AG04449 (cell line): ENCODE data around the gene F2.

Experiments used
- CTCF ChIA-PET: fragments of 350-600 bp; formaldehyde crosslinking; extraction: SDS; loops from one replicate; lab custom pipeline; 2021; ENCODE audit warnings: antibody characterized with exemption; lab: Yijun Ruan, JAX
- POLR2A ChIA-PET: fragments of 400-600, 350-600 bp; formaldehyde crosslinking; extraction: SDS; loops from one replicate; lab custom pipeline; 2020; ENCODE audit warnings: antibody characterized with exemption, inconsistent platforms; lab: Yijun Ruan, JAX
- DNase-seq: peaks from one replicate; pipeline ENCODE4 v3.0.0-alpha.2; 2010; ENCODE audit warnings: low read depth, low spot score
- H3K4me3 ChIP-seq: 2 replicates; pipeline ENCODE4 v1.5.1; 2011; ENCODE audit warnings: low read depth, mild to moderate bottlenecking, control low read depth, low read length
- CTCF ChIP-seq: IDR thresholded peaks from one replicate; pipeline ENCODE4 v1.5.1; 2011; ENCODE audit warnings: mild to moderate bottlenecking, moderate library complexity, low read length, control low read depth, inconsistent platforms; ENCODE audit not compliant: insufficient read depth; ENCODE audit errors: missing control alignments

Gene F2

GRCh38 chr11:46674463-46675287 is 44.3 kb upstream of the F2 start:
- TF ChIP-seq CTCF, result no peak
- no peak for DNase-seq
- ChIA-PET POLR2A (interaction anchor here (0.5 to 1.1 kb wide), 3 partner anchors 17 to 32 kb away, joined by 3 to 6 read pairs (median 3); no protein-coding TSS in a partner anchor), CTCF (interaction anchor here (0.7 to 1.8 kb wide), 6 partner anchors 9 to 291 kb away, joined by 3 to 5 read pairs (median 4); no protein-coding TSS in a partner anchor)
- H3K4me3 ChIP-seq, result no peak overlapping the region

- H3K4me3 ChIP-seq, result no peak overlapping the region
- no peak for TF ChIP-seq CTCF
- ChIA-PET POLR2A (interaction anchor here (0.5 to 1.1 kb wide), 4 partner anchors 17 to 279 kb away, joined by 3 to 6 read pairs (median 4); no protein-coding TSS in a partner anchor), CTCF (interaction anchor here (1.6 to 1.8 kb wide), 2 partner anchors 12 to 20 kb away, joined by 3 to 4 read pairs; no protein-coding TSS in a partner anchor)
- DNase-seq, result no peak
Measured at GRCh38 chr11:46675288-46675851, 43.6 kb upstream of the F2 start.

GRCh38 chr11:46675949-46676348 is 43.1 kb upstream of the F2 start:
- POLR2A ChIA-PET, result interaction anchor here (0.7 to 1.1 kb wide), 2 partner anchors 31 to 280 kb away, joined by 3 to 4 read pairs; no protein-coding TSS in a partner anchor
- H3K4me3 ChIP-seq, result no peak overlapping the region
- TF ChIP-seq CTCF, result no peak
- CTCF ChIA-PET, result interaction anchor here (1.6 kb wide), 1 partner anchor 13 kb away, joined by 4 read pairs; no protein-coding TSS in a partner anchor
- no peak for DNase-seq

GRCh38 chr11:46676436-46677158 is 42.4 kb upstream of the F2 start:
- DNase-seq, result no peak
- ChIA-PET POLR2A (no interaction called here), CTCF (no interaction called here)
- no peak for TF ChIP-seq CTCF
- H3K4me3 ChIP-seq, result no peak overlapping the region

GRCh38 chr11:46677169-46677568 is 41.8 kb upstream of the F2 start:
- no peak overlapping the region for H3K4me3 ChIP-seq
- no peak for TF ChIP-seq CTCF
- ChIA-PET POLR2A (no interaction called here), CTCF (no interaction called here)
- DNase-seq, result no peak
